OCI-LY7 (cell line): ENCODE data around the gene HORMAD2. TPM values are rescaled to one million over a fixed set of nuclear protein-coding genes. Genes with fewer than 3 reads are reported as not detected.

Source experiments
- BruUV-seq: library from RNA; stranded (reverse); fragments of 400-500 nt; replicated peaks from 2 replicates; lab custom pipeline; 2021; lab: Mats Ljungman, UMichigan
- CTCF ChIA-PET: fragments of 300-600 bp; sonication (Branson Sonifier 250); formaldehyde crosslinking; loops from one replicate; lab custom pipeline; 2022; ENCODE audit warnings: antibody characterized with exemption; ENCODE audit not compliant: unreplicated experiment; lab: Charles Lee
- POLR2A ChIA-PET: fragments of 300-600 bp; sonication (Branson Sonifier 250); formaldehyde crosslinking; loops from one replicate; lab custom pipeline; 2022; ENCODE audit warnings: antibody characterized with exemption; lab: Charles Lee
- DNase-seq: peaks from one replicate; pipeline ENCODE4 v3.0.0-alpha.2; 2015; ENCODE audit warnings: low spot score
- H2AFZ ChIP-seq: fragments of 200-600 bp; sonication (generic), shearing (Covaris generic); 2 replicates; pipeline ENCODE4 v1.6.1; 2014; ENCODE audit warnings: mild to moderate bottlenecking, antibody characterized with exemption, low read length, moderate library complexity
- H3K27ac ChIP-seq: fragments of 200-600 bp; sonication (generic); 2 replicates; pipeline ENCODE4 v1.5.1; 2014; ENCODE audit warnings: mixed run types, low read depth, mild to moderate bottlenecking, moderate library complexity, low read length, inconsistent platforms; ENCODE audit not compliant: poor library complexity, severe bottlenecking
- H3K36me3 ChIP-seq: fragments of 200-600 bp; sonication (generic); 2 replicates; pipeline ENCODE4 v1.6.1; 2014; ENCODE audit warnings: mild to moderate bottlenecking, antibody characterized with exemption, low read length, moderate library complexity, mixed read lengths; ENCODE audit not compliant: insufficient read depth
- H3K4me1 ChIP-seq: fragments of 200-600 bp; sonication (generic); 2 replicates; pipeline ENCODE4 v1.5.1; 2014; ENCODE audit warnings: mild to moderate bottlenecking, low read length; ENCODE audit not compliant: insufficient read depth, poor library complexity, severe bottlenecking
- H3K4me2 ChIP-seq: fragments of 200-600 bp; sonication (generic); 2 replicates; pipeline ENCODE4 v1.6.1; 2014; ENCODE audit warnings: mild to moderate bottlenecking, low read length
- H3K4me3 ChIP-seq: fragments of 200-600 bp; sonication (generic); 2 replicates; pipeline ENCODE4 v1.5.1; 2014; ENCODE audit warnings: mild to moderate bottlenecking, low read depth, low read length; ENCODE audit not compliant: poor library complexity, severe bottlenecking
- H3K79me2 ChIP-seq: fragments of 200-600 bp; sonication (generic); 2 replicates; pipeline ENCODE4 v1.6.1; 2016; ENCODE audit warnings: low read depth, mild to moderate bottlenecking, low read length, moderate library complexity, mixed read lengths; ENCODE audit not compliant: insufficient read depth
- H3K9me2 ChIP-seq: fragments of 200-600 bp; sonication (generic); 2 replicates; pipeline ENCODE4 v1.6.1; 2016; ENCODE audit warnings: mild to moderate bottlenecking, low read length, mixed read lengths; ENCODE audit not compliant: insufficient read depth
- H3K9me3 ChIP-seq: fragments of 200-600 bp; sonication (generic); 2 replicates; pipeline ENCODE4 v1.6.1; 2014; ENCODE audit warnings: mild to moderate bottlenecking, mixed run types, low read length, mixed read lengths
- H4K20me1 ChIP-seq: fragments of 200-600 bp; sonication (generic); 2 replicates; pipeline ENCODE4 v1.6.1; 2014; ENCODE audit warnings: mild to moderate bottlenecking, antibody characterized with exemption, low read length, moderate library complexity, mixed read lengths; ENCODE audit not compliant: insufficient read depth
- EZH2phosphoT487 ChIP-seq: fragments of 200-600 bp; sonication (generic); IDR thresholded peaks from 2 replicates; pipeline ENCODE4 v1.6.1; 2018; ENCODE audit warnings: low read depth, borderline replicate concordance, mild to moderate bottlenecking, mixed run types, antibody characterized with exemption, low read length, moderate library complexity, mixed read lengths
- intact Hi-C: fragments of 100-400 bp; cut with micrococcal nuclease; formaldehyde crosslinking; loops from one replicate; pipeline ENCODE4 v1.10.0; 2022; ENCODE audit not compliant: unreplicated experiment
- total RNA-seq, 2 experiments: library from RNA; depleted of rRNA in 1 of 2; stranded (reverse); fragments of >200 nt in 1 of 2; shearing (Covaris generic) in 1 of 2; gene quantifications; 2 replicates each; pipeline ENCODE4 v1.2.3, GENCODE V29; 2014 to 2022
- TF ChIP-seq, protein P1 (sequence below): fragments of 200-600 bp; sonication (generic); conservative IDR thresholded peaks from 2 replicates; pipeline ENCODE4 v1.5.1; 2014; ENCODE audit warnings: mild to moderate bottlenecking, antibody characterized with exemption, low read length, moderate library complexity, mixed read lengths

The HORMAD2 gene
- total RNA-seq, 2 experiments from 2014 or later: not detected

DNA sequence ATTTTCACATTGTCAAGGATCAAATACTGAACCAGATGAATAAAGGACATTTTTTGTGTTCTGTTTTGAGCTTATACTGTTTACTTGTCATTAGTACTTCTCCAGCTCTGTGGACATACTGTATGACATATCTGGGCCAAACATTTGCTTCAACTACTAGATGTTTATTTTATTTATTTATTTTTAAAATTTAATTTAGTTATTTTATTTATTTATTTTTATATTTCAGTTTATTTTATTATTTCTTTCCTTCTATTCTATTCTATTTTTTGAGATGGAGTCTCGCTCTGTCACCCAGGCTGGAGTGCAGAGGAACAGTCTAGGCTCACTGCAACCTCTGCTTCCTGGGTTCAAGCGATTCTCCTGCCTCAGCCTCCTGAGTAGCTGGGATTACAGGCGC is 37.0 kb downstream of the HORMAD2 start:
- POLR2A ChIA-PET: interaction anchor here (0.6 to 0.7 kb wide), 2 partner anchors 13 to 310 kb away, joined by 3 to 4 read pairs; no protein-coding TSS in a partner anchor
- H3K27ac ChIP-seq: no peak overlapping the region
- no peak for DNase-seq
- no peak overlapping the region for H2AFZ ChIP-seq
- TF ChIP-seq, protein P1, sequence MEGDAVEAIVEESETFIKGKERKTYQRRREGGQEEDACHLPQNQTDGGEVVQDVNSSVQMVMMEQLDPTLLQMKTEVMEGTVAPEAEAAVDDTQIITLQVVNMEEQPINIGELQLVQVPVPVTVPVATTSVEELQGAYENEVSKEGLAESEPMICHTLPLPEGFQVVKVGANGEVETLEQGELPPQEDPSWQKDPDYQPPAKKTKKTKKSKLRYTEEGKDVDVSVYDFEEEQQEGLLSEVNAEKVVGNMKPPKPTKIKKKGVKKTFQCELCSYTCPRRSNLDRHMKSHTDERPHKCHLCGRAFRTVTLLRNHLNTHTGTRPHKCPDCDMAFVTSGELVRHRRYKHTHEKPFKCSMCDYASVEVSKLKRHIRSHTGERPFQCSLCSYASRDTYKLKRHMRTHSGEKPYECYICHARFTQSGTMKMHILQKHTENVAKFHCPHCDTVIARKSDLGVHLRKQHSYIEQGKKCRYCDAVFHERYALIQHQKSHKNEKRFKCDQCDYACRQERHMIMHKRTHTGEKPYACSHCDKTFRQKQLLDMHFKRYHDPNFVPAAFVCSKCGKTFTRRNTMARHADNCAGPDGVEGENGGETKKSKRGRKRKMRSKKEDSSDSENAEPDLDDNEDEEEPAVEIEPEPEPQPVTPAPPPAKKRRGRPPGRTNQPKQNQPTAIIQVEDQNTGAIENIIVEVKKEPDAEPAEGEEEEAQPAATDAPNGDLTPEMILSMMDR: no peak
- TF ChIP-seq EZH2phosphoT487: no peak
- H3K36me3 ChIP-seq: no peaks in the 10 kb centered on the region
- no peaks in the 10 kb centered on the region for H3K9me2 ChIP-seq
- no peaks in the 10 kb centered on the region for H3K4me1 ChIP-seq
- no TSS peak for BruUV-seq
- CTCF ChIA-PET: no interaction called here
- no peaks in the 10 kb centered on the region for H4K20me1 ChIP-seq
- H3K4me2 ChIP-seq: no peak overlapping the region
- no peaks in the 10 kb centered on the region for H3K9me3 ChIP-seq
- intact Hi-C loops: no loop called here
- H3K79me2 ChIP-seq: no peaks in the 10 kb centered on the region
- no peak overlapping the region for H3K4me3 ChIP-seq

DNA sequence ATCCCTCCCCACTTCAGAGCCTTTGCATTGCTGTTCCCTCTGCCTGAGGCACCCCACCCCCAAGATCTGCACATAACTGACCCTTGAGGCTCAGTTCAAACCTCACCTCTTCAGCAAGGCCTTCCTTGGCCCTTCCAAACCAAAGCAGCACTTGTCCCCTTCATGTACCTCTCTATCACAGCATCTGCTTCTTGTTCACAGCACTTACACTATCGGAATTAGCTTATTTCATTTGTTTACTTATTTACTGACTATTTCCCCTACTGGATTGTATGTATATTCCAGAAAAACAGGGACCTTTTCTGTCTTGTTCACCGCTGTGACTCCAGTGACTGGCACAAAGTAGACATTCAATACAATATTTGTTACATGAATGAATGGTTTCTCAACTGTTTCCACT is 38.0 kb downstream of the HORMAD2 start:
- Histone ChIP-seq H2AFZ (no peak overlapping the region), H3K4me3 (no peak overlapping the region), H4K20me1 (no peaks in the 10 kb centered on the region), H3K36me3 (no peaks in the 10 kb centered on the region), H3K9me3 (no peaks in the 10 kb centered on the region), H3K27ac (no peak overlapping the region), H3K4me1 (no peaks in the 10 kb centered on the region), H3K79me2 (no peaks in the 10 kb centered on the region), H3K4me2 (no peak overlapping the region), H3K9me2 (no peaks in the 10 kb centered on the region)
- no peak for TF ChIP-seq EZH2phosphoT487
- TF ChIP-seq, protein P1: no peak
- no TSS peak for BruUV-seq
- no peak for DNase-seq
- ChIA-PET POLR2A (no interaction called here), CTCF (no interaction called here)
- intact Hi-C loops: no loop called here

DNA sequence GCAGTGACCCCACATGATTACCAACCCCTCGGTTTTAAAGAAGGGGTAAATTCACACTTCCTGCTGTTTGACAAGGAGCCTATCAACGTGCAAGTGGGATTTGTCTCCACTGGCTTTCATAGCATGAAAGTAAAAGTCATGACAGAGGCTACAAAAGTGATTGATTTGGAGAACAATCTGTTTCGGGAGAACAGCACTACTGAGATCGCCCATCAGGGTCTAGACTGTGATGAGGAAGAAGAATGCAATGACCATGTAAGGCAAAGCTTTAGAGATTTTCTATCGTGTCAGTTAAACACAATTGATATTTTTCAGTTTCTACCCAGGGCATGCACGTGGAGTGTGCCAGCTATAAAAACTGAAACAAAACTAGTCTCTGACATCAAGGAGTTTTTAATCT is 41.7 kb downstream of the HORMAD2 start:
- H3K4me3 ChIP-seq: no peak overlapping the region
- no peaks in the 10 kb centered on the region for H3K9me3 ChIP-seq
- no peak overlapping the region for H2AFZ ChIP-seq
- H3K27ac ChIP-seq: no peak overlapping the region
- no peak for DNase-seq
- TF ChIP-seq, protein P1: no peak
- TF ChIP-seq EZH2phosphoT487: no peak
- ChIA-PET CTCF (no interaction called here), POLR2A (interaction anchor here (1.1 kb wide), 1 partner anchor 24 kb away, joined by 3 read pairs; no protein-coding TSS in a partner anchor)
- no peak overlapping the region for H3K4me2 ChIP-seq
- no peaks in the 10 kb centered on the region for H3K4me1 ChIP-seq
- no peaks in the 10 kb centered on the region for H3K36me3 ChIP-seq
- intact Hi-C loops: no loop called here
- H4K20me1 ChIP-seq: no peaks in the 10 kb centered on the region
- no peaks in the 10 kb centered on the region for H3K79me2 ChIP-seq
- BruUV-seq: no TSS peak
- H3K9me2 ChIP-seq: no peaks in the 10 kb centered on the region
